A549 (cell line): Measurements from ENCODE around the gene NAT8L.

Experiments
- BCL3 ChIP-seq: fragments of >200 bp; sonication (Bioruptor Twin); formaldehyde crosslinking; IDR thresholded peaks from 3 replicates; pipeline ENCODE4 v1.6.1; 2016
- CTCF ChIP-seq: fragments of >200 bp; sonication (Bioruptor Twin); formaldehyde crosslinking; IDR thresholded peaks from 3 replicates; pipeline ENCODE4 v1.5.1; 2016
- EP300 ChIP-seq, 2 experiments: fragments of >200 bp; sonication (Bioruptor Twin); formaldehyde crosslinking; IDR thresholded peaks; 2 replicates in 1 of 2; 3 replicates in 1 of 2; pipeline ENCODE4 v1.6.1; 2016 to 2017
- HOXB5 ChIP-seq: fragments of 250-450 bp; sonication (Bioruptor Pico); IDR thresholded peaks from 2 replicates; pipeline ENCODE4 v1.5.0; 2020; ENCODE audit warnings: mild to moderate bottlenecking, moderate library complexity
- JUNB ChIP-seq: fragments of >200 bp; sonication (Bioruptor Twin); formaldehyde crosslinking; IDR thresholded peaks from 2 replicates; pipeline ENCODE4 v1.6.1; 2016
- NR3C1 ChIP-seq: fragments of >200 bp; sonication (Bioruptor Twin); formaldehyde crosslinking; IDR thresholded peaks from 3 replicates; pipeline ENCODE4 v1.6.1; 2017
- ZSCAN20 ChIP-seq: fragments of 250-450 bp; sonication (Bioruptor Pico); IDR thresholded peaks from 2 replicates; pipeline ENCODE4 v1.8.0; 2022; ENCODE audit warnings: mild to moderate bottlenecking, moderate library complexity

DNA sequence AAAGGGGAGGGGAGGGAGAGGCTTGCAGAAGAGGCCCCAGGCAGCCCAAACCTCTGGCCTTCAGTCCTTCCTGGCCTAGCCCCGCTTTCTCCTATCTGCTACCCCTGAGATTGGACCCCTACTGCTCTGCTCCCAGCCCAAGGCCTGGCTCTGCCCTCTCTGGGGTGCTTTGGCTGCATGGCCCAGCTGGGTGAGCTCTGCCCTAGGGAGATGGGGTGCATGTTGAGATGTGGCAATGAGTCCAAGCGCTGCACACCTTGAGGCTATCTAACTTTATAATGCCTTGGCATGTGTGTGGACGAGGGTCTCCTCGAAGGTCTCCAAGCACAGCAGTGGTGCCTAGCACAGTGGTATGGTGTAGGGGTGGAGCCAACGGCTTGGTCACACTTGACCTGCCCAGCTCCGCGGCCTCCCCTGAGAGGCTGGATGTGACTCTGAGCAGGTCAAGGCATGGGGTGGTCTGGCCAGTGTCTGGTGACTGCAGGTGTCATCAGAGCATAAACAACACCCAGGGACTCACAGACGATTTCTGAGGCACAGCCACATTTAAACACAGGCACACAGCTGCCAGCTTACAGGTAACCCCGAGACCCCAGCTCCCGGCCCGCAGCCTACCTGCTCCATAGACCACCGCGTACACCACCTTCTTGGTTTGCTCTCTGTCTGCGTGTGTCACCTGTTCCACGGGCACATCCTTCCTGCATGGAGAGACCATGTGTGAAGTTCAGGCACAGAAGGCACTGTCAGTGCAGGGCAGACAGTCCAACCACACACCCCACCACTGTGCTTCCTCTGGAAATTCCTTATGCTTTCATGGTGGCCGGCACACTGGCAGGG, 36.3 kb downstream of the NAT8L start:
- TF ChIP-seq CTCF (no peak), EP300 (IDR thresholded peaks at IDR 0.05) (no peak), BCL3 (no peak), HOXB5 (CRISPR knock-in tag) (no peak), JUNB (no peak), NR3C1 (no peak), ZSCAN20 (CRISPR knock-in tag) (no peak)
